DMS53 treated with DMSO at 0.1 percent for 48 hours (cell line): ENCODE measurements around the gene SDK1.
"Not testable (repeated sequence)": the region's sequence is repeated elsewhere in the genome, so short reads cannot be mapped to it uniquely, and the experiment has no call there.

Experiments used
- DNase-seq: peaks from one replicate; lab custom pipeline; 2025; ENCODE audit not compliant: unreplicated experiment; lab: John Stamatoyannopoulos, UW

SDK1 gene

GRCh38 chr7:4256286-4256685, 955.2 kb downstream of the SDK1 start:
- no peak for DNase-seq

GRCh38 chr7:4257146-4258111, 956.4 kb downstream of the SDK1 start:
- no peak for DNase-seq

GRCh38 chr7:4260116-4260515, 959.1 kb downstream of the SDK1 start:
- DNase-seq = not testable (repeated sequence)

GRCh38 chr7:4260867-4261600, 960.0 kb downstream of the SDK1 start:
- DNase-seq = no peak

- DNase-seq = no peak
These were observed 960.5 kb downstream of the SDK1 start for GRCh38 chr7:4261601-4261960.

GRCh38 chr7:4264206-4264605, 963.2 kb downstream of the SDK1 start:
- DNase-seq = not testable (repeated sequence)

GRCh38 chr7:4265066-4265465, 964.0 kb downstream of the SDK1 start:
- DNase-seq = no peak

GRCh38 chr7:4265676-4266075, 964.6 kb downstream of the SDK1 start:
- no peak for DNase-seq

- no peak for DNase-seq
These were observed 965.4 kb downstream of the SDK1 start for GRCh38 chr7:4266270-4267040.

GRCh38 chr7:4267341-4268039, 966.4 kb downstream of the SDK1 start:
- DNase-seq = no peak

- no peak for DNase-seq
These were observed 967.3 kb downstream of the SDK1 start for GRCh38 chr7:4268040-4268965.

GRCh38 chr7:4269086-4269485, 968.0 kb downstream of the SDK1 start:
- no peak for DNase-seq

- DNase-seq = no peak
These were observed 968.7 kb downstream of the SDK1 start for GRCh38 chr7:4269746-4270145.

GRCh38 chr7:4270268-4270667, 969.2 kb downstream of the SDK1 start:
- no peak for DNase-seq

- DNase-seq = no peak
These were observed 970.1 kb downstream of the SDK1 start for GRCh38 chr7:4270941-4271715.

GRCh38 chr7:4271716-4272015, 970.6 kb downstream of the SDK1 start:
- DNase-seq = no peak

- no peak for DNase-seq
These were observed 971.1 kb downstream of the SDK1 start for GRCh38 chr7:4272141-4272540.

GRCh38 chr7:4273566-4274230, 972.6 kb downstream of the SDK1 start:
- DNase-seq = no peak

- DNase-seq = no peak
These were observed 973.2 kb downstream of the SDK1 start for GRCh38 chr7:4274286-4274685.
